GM18868 (cell line): Measurements from ENCODE around the gene ETNPPL.

Experiments used
- ATAC-seq: cut with Tn5 transposase; IDR thresholded peaks from one replicate; pipeline ENCODE4 v1.9.1; 2021; ENCODE audit warnings: mild to moderate bottlenecking, moderate library complexity; ENCODE audit not compliant: unreplicated experiment

ETNPPL gene

DNA sequence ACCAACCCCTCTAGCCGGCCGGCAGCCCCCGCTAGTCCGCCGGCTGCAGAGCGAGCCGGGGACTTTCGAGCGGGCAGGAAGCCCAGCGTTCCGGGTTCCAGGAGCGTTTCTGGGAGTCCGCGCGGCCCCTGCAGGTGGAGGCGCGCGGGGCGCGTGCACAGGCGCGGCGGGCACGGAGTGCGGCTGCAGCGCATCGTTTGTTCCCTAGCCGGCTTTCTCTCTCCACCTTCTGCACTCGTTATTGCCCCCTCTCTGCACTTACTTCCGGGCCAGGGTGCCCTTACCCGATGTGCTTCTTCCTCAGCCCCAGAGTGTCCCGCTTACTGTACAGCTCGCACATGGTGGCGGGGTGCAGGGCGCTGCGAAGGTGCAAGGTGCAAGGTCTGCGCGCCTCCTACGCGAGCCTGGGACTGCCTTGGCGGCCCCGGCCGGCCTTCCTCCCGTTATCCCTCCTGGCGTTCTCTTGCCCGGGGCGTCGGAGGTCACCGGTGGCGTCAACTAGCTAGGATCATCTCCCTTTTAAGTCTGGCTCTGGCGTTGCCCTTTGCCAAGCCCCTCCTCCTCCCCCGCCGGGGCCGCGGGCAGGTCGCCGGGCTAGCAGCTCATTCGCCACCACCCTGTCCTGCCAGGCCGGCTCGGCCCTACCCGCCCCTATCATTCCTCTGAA lies at the start of gene ETNPPL:
ETNPPL (minus strand) TSS at position 495 of the 667 bp plus-strand sequence; CDS start at position 340, 155 bp downstream.
- peak; percentile 54 for ATAC-seq

DNA sequence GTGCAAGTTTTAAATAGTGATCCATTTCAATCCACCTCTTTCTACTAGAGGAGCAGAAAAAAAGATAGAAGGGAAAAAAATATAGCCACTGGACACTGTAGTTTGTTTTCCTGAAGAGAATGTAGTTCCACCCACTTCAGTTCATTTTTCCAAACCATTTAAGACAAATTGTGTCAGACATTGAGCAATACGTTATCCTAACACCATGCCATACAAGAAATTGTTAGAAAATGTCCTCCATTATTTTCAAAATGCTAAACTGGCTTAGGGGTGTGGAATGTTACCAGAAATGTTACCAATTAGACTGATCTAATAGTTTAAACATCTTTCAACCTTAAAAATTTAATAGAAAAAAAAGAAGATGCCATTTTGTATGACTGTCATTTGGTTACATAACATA lies 48.6 kb upstream of the ETNPPL start:
- no peak for ATAC-seq

DNA sequence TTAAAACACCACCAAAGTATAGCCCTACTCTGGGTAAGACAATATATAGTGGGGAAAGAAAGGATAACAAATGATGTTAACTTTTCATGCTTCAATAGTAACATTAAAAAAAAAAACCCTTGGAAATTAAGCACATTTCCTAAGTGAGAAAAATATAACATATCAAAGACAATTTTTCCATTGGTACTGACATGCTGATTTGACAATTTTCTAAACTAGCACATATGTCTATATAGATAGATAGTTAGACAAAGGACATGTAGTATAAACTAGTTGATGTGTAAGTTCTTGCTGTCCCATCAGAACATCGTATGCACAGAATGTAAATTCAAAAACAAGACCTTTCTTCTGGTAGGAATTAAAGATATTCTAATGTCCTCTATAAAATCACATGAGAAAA lies 47.2 kb upstream of the ETNPPL start:
- ATAC-seq = no peak

DNA sequence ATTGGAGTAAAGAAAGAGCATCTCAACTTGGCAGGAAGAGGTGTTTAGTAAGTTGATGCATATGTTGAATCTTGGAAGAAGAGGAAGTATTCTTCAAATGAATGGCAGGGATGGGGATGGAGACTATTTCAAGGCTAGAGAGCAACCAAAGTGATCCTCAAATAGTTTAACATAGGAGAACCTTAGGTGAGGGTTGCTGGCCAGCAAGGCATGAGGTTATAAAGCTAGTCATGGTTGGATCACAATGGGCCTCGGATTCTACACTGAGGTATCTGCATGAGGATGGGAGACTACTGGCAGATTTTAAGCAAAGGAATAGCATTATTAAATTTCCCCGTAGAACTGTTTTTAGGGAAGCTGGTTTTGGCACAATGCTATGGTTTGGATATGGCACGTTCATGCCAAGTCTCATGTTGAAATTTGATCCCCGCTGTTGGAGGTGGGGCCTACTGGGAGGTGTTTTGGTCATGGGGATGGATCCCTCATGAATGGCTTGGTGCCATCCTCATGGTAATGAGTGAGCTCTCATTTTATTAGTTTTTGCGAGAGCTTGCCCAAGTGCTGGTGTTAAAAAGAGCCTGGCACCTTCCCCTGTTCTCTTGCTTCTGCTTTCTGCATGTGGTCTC lies 41.9 kb upstream of the ETNPPL start:
- no peak for ATAC-seq

DNA sequence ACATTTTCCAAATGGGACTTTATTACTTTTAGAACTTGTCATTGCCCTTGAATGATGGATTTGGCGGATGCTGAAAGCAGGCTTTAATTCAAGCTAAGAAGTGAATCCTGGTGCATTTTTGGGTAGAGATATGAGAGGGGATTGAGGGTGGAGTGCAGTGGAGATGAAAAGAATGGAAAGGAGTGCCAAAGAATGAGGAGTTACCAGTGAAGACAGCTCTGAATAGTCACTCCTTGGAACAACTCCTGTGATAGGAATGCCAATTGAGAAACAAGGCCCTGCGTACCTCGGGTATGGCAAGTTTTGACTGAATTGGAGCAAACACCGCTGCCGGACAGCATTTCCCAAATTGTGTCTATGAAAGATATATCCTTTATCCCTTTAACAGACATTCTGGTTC lies 36.5 kb upstream of the ETNPPL start:
- no peak for ATAC-seq

DNA sequence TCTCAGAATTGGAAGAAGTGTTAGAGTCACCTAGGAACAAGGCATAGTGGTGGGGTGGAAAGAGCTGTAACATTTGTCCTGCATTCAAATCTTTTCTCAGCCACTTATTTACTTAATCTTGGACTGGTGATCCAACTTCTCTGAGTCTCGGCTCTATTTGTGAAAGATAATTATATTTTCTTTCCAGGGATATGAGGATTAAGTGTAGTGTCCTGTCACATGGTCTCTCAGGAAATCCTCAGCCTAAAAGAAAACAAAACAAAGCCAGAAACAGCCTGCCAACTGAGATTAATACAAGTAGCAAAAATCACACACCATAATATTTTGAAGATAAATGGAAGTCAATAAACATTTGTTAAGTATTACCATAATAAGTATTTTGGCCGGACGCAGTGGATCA lies 33.3 kb upstream of the ETNPPL start:
- no peak for ATAC-seq

DNA sequence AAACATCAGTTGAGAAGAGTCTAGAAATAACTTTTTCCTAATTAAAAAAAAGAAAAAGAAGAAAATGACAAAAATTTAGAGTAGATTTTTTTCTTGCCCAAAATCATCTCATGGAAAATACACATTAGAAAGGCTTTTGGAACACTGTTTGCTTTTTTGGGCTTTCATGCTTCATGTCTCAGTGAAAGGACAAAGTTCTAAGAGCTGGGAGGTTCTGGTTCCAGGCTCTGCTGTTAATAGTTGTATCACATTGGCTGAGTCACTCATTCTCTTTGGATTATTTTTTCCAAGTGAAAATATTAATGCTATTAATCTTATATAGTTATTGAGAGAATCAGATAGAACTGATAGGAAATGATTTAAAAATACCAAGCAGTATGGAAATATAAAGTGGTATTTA lies 32.9 kb upstream of the ETNPPL start:
- ATAC-seq = no peak

DNA sequence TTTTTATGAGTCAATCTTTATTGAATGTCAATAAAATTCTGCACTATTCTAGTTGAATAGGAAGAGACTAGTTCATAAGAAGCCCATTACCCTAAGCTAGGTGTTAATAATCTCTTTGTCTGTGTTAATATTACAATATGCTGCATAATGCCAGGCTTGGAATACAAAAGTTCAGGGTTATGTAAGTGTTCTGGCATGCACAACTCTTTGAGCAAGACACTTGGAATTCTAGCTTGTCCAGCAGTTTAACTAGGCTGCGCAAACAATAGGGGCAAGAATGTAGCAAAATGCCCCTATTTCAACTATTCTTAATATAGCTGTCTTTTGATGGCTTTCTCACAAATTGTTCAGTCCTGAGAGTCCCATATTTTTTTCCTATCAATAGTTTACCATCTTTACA lies 31.3 kb upstream of the ETNPPL start:
- ATAC-seq = no peak

DNA sequence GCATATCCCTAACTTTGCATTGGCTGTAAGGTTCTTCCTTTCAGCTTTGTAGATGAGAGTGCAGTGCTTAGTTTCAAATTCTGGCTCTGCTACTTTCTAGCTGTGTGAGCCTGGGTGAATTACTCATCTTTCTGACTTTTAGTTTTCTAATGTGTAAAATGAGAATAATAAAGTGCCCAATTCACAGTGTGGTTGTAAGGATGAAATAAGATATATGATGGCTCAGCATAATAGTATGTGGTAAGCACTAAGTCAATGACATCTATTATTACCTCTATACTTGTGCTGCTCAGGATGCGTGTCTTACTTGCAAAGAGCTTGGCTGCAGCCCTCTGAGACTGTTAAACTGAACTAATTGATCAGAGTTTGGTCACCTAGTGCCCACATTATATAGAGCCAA lies 30.6 kb upstream of the ETNPPL start:
- ATAC-seq = no peak

DNA sequence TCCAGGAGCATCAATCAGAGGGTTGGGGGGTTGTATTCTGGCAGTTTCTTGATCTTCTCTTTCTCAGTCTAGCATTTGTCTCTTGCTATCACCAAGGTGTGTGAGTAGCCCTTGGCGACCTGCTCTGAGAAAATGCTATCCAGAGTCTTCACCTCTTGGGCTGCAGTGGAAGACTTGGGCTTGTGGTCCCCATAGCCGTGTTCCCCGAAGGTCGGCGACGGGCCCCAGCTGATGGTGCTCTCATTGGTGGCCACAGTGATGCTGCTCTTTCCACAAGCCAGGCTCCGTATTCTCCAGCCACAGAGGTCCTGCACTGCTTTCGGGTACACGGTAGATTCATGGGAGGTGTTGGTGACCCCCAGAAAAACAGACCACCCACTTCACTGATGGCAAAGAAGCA lies 25.9 kb upstream of the ETNPPL start:
- no peak for ATAC-seq

DNA sequence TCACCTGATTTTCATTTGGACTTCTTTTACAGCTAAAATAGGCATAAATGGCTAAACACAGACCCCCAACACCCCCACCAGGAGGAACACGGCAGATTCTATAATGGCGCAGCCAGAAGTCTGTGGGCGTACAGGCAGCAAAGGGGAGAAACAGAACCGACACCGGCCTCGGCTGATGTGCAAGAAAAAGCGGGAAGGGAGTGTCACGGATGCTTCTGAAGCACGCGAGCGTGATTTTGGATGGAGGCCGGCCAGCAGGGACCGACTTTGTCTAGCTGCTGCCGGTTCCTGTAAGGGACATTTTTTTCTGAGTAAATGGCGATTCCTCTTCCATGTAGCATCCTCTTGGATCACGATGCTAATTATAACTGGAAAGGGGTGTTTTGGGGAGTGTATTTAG lies 24.9 kb upstream of the ETNPPL start:
- no peak for ATAC-seq

DNA sequence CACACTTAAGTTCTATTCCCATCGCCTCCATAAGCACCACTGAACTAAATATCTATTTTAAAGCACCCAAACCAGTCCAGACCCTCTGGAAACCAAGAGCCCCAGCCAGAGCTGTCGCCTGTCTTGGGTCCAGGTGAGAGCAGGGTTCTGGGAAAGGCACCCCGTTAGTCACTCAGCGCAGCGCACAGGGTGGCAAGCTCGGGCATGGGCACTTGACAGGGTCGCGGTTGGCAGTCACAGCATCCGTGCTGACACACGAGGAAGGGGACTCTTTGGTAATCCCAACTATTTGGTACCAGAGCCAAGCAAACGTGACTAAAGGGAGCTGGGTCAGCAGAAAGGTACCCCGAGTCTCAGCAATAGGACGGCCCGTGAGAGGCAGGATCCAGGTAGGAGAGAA lies 24.3 kb upstream of the ETNPPL start:
- ATAC-seq = no peak

DNA sequence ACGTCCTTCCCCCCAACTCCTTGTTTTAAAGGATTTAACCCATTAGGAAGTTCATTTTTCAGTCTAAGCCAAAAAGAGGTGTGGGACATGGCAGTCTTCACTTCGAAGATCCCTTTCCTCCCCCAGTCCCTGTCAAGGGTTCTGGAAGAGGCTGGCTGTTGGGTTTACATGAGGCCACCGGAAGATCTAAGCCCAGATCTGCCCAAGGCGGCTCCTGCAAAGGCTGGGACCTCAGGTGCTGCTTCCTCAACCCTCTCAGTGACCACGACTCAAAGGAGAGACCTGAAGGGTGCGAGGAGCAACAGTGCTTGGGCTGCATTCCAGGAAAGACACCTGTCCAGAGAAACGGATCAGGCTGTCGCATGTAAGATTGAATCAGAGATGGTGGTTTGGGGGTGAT lies 23.5 kb upstream of the ETNPPL start:
- ATAC-seq = no peak

DNA sequence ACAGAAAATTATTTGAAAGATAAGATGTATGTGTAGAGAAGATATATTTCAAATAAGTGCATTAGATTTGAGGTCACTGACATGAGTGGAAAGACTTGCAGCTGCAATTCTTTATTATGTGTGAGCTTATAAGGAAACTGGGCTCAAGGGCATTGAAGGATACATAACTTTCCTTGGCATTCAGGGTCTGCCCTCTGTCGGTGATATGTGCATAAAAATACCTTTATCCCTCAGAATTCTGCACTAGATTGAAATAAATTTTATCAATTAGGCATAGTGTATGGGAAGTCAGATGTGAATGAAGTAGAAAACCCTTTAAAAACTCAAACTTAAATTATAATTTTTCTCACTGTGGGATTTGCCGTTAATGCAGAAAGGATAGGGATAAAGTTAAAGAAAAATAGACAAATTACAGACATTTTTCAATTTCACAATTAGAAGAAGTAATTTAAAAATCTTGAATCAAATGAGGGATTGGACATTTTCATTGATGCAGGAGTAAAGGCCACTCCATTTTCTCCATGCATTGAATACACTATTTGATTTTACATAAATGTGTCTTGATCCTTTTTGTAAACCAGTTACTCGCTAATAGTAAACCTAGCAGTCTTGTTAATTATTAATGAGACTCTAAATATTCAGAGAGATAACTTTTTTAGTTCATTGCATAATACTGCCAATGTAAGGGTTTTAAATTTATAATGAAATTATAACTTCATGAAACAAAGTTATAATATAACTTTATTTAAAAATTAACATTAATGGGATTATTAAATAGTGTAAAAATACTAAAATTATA lies 21.0 kb upstream of the ETNPPL start:
- ATAC-seq = no peak

DNA sequence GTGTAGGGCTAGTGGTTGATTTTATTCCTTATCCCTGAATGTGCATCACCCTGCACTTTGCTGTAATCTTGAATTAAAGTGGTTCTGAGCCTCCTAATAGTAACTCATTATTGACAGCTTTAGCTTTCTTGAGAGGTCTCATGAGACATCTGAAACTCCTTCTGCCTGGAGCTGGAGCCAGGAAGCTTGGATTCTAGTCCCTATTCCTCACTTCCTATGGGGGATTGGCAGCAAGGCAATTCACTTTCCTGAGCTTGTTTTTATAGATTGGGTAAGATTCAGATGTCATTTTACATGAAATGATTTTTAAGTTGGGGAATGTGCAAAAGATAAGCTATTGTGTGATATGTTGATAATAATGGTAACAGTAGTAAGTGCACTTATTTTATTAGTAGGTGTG lies 17.1 kb upstream of the ETNPPL start:
- no peak for ATAC-seq

DNA sequence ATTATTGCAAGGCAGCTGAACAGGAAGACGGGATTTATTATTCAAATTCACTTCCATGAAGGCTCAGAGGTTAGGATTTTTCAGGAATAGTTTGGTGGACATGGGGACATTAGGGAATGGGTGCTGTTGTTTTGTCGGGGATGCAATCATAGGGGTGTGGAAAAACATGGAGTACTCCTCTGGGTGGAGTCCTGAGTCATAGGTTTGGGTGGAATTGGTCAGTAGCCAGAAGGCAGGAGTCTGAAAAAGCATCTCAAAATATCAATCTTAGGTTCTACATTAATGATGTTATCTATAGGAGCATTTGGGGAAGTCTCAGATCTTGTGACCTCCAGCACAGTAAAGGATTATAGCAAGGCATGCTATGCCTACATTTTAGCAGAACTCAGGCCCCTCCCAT lies 14.5 kb upstream of the ETNPPL start:
- ATAC-seq = no peak

DNA sequence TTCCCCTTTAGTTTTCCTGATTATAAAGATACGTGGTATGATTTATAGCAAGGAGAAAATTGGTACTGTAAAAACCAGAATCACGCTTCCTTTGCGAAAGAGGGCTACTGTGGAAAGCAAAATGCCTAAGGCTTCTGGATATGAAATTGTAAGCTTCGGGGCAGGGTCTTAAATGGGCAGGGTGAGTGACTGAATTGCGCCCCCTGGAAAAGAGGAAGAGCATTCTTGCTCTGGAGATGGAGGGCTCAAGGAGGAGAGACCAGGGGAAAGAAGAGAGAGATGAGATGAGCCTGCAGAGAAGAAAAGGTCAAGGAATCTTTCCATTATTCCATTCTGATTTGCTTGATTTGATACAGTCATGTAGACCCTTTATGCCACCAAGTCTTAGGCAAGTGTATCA lies 13.1 kb upstream of the ETNPPL start:
- no peak for ATAC-seq

DNA sequence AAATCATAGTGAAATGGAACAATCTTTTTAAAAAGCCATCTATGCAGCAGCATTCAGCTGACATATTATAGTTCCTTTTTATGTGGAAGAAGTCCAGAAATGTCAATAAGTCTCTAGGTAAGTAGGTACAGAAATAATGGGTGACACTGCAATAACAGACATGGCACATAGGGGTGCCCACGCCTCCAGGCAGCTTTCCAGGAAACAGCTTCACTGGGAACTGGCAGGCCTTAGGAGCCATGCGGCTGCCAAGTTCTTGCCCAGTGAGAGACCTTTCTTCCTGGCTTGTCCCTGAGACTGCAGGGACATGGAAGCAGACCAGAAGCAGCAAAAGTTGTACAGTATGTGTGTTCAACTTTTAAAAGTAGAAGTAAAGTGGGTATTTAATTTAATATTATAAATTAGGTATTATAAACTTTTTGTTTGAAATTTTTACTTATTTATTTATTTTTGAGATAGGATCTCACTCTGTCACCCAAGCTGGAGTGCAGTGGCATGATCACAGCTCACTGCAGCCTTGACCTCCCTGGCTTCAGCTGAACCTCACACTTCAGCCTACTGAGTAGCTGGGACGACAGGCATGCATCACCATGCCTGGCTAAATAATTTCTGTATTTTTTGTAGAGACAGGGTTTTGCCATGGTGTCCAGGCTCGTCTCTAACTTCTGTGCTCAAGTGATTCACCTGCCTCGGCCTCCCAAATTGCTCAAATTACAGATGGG lies 12.1 kb upstream of the ETNPPL start:
- ATAC-seq = no peak

DNA sequence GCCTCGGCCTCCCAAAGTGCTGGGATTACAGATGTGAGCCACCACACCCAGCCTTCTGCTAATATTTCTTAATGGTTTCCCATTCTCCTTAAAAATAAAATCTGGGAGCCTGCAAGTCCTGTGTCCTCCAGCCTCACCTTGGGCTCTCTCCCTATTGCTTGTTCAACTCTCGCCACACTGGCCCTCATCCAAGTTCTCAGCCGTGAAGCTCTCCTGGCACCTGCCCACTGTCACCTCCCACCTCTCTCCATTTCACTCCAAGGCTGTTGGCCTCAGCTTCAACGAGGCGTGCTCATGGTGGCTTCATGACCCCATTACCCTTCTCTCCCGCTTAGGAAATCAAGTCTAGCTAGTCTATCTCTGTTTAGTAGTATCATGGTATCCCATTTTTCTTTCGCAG lies 9.5 kb upstream of the ETNPPL start:
- no peak for ATAC-seq

DNA sequence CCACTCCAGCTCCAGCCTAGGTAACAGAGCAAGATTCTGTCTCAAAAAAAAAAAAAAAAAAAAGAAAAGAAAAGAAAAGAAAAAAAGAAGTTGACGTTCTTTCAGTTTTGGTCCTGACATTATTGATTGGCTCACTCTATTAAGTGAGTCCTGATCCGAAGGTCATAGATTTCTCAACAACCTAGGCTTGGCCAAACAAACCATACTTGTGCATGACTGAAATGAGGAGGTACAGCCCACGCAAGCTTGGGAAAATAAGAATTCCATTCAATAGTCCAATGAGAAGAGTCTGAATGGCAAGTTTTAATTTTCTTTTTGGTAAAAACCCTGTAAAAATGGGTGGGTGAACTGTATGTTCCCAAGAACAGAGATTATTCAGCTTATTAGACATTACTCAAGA lies 3.2 kb upstream of the ETNPPL start:
- no peak for ATAC-seq

DNA sequence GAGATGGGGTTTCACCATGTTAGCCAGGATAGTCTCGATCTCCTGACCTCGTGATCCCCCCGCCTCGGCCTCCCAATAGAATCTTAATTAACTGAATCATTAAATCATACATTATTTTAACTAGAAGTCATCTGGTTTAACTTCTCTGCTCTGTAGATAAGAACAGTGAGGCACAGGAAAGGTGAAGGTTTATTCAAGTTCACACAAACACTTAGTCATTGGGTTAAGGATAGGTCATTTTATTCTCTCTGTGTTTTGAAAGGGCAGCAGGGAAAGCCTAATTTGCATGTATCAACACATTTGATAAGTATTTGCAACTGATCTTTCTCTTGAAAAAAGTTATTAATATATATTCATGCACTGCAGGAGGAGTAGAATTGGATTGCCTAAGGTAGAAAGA lies 1.1 kb upstream of the ETNPPL start:
- no peak for ATAC-seq

DNA sequence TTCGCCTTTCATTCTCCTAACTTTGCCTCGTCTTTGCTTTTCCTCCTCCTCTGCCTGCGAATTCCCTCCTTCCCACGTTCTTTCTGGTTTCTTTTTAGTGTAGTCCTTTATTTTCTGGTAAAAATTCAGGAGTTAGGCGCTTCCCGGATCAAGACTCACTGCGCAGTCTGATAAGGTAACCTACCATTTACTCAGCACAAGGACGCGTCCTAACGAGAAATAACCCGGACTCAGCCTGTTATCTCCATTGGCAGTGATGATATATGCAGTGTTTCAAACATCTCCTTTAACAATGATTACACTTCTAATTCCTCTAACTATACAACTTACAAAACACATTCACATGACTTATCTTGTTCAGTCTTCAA lies 357 bp upstream of the ETNPPL start:
- ATAC-seq = no peak
